GM10266 (cell line): Measurements from ENCODE around the gene PPP1R12A.

Source experiments
- DNase-seq: peaks from one replicate; pipeline ENCODE4 v3.0.0; 2012; ENCODE audit errors: extremely low spot score
- CTCF ChIP-seq: IDR thresholded peaks from 2 replicates; pipeline ENCODE4 v1.5.1; 2012; ENCODE audit warnings: mild to moderate bottlenecking, low read depth; ENCODE audit not compliant: control insufficient read depth, insufficient read depth; ENCODE audit errors: missing control alignments

The PPP1R12A gene

DNA sequence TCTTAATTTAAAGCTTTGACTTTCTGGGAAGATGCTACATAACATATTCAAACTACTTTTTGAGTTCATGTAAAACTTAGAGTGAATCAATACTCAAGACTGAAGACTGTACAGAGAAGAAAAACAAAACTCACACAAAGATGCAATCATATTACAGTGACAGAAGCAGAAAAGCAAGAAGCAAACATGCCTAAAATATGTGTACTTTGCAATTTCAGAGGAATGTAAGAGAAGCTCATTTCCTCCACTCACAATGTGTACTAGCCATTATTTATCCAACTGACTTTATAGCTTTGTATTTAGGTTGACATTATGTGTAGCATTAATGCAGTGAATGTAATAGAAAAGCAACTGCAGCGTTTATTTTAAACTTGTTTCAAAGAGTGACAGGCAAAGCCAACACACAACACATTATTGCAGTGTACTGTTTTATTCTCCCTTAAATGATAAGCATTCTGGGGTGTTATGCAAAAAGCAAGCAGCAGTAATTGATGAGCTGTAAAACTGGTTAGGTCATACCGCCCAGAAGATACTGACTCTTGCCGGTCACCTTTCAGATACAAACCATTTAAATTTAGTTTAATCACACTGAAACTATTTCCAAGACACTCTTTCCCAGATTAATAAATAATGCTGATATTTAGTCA lies 156.0 kb downstream of the PPP1R12A start:
- no peak for DNase-seq
- TF ChIP-seq CTCF: no peak

GRCh38 chr12:79776111-79776510 lies 158.8 kb downstream of the PPP1R12A start:
- TF ChIP-seq CTCF: no peak
- no peak for DNase-seq

GRCh38 chr12:79775355-79776027 lies 159.4 kb downstream of the PPP1R12A start:
- TF ChIP-seq CTCF: no peak
- no peak for DNase-seq

DNA sequence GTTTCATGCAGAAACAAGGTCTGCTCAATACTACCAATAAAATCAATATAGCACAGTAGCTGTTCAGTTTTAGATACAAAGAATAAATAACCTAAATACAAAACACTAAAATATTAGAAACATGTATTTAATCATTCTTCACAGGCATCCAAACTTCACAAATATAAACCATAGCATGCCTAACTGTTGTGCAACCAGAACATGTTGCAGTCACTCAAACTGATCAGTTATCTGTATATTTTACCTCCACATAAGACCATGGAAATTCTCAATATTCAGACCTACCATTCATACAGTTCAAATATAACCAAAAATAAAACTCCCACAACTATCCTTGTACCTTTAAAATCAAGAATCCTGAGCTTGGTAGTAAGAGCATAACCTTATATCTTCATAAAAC lies 161.0 kb downstream of the PPP1R12A start:
- no peak for TF ChIP-seq CTCF

GRCh38 chr12:79769860-79770485 lies 164.9 kb downstream of the PPP1R12A start:
- TF ChIP-seq CTCF: no peak
- DNase-seq: no peak

More for the DNA sequence above, 161.0 kb downstream of the PPP1R12A start:
- no peak for DNase-seq

GRCh38 chr12:79769189-79769859 lies 165.6 kb downstream of the PPP1R12A start:
- no peak for TF ChIP-seq CTCF
- DNase-seq: no peak
